ENCODE data around the gene KCTD1. TPM values are rescaled to one million over a fixed set of nuclear protein-coding genes. Genes with fewer than 3 reads are reported as not detected.

Gene KCTD1
- total and polyA plus RNA-seq, 2 donors (not counting 1 experiment from before 2014, with no cell fraction given): 2.3 to 5.0 TPM

GRCh38 chr18:26464128-26465011, 84.0 kb downstream of the KCTD1 start:
- Mint-ChIP-seq H3K4me3 (no peak overlapping the region), H3K9me3 (ENCODE audit: insufficient read depth) (no peaks in the 10 kb centered on the region), H3K4me1 (peaks cover 2% of the 10 kb centered on the region), H3K27ac (no peak overlapping the region), H3K27me3 (no peaks in the 10 kb centered on the region)
- Histone ChIP-seq H4K20me1 (ENCODE audit: control insufficient read depth, insufficient read depth, low read length, poor library complexity, severe bottlenecking) (no peaks in the 10 kb centered on the region), H3K4me2 (replicated peaks; ENCODE audit: low read depth, low read length, poor library complexity, severe bottlenecking) (no peak overlapping the region), H3K9ac (ENCODE audit: low read length) (no peak overlapping the region), H3K4me1 (ENCODE audit: control insufficient read depth in 2 of 2, insufficient read depth in 2 of 2, low read length in 2 of 2) (no peaks in the 10 kb centered on the region), H3K79me2 (ENCODE audit: control insufficient read depth, insufficient read depth, low read length) (no peaks in the 10 kb centered on the region), H3K4me3 (ENCODE audit: control extremely low read depth in 1 of 5, extremely low read depth in 1 of 5, insufficient read depth in 1 of 5, low read depth in 2 of 5, low read length in 4 of 5) (no peak overlapping the region), H3K36me3 (replicated peaks in 1 of 2; ENCODE audit: control extremely low read depth in 1 of 2, control insufficient read depth in 1 of 2, extremely low read depth in 1 of 2, insufficient read depth in 2 of 2, low read length in 1 of 2) (no peaks in the 10 kb centered on the region), H3K27ac (ENCODE audit: low read length in 2 of 2) (no peak overlapping the region), H2AFZ (ENCODE audit: insufficient read depth, low read depth, low read length, poor library complexity, severe bottlenecking) (no peak overlapping the region), H3K27me3 (replicated peaks in 1 of 4; ENCODE audit: control extremely low read depth in 1 of 4, control insufficient read depth in 3 of 4, insufficient read depth in 4 of 4, low read length in 3 of 4) (peaks cover 0 to 2% (median 0%) of the 10 kb centered on the region in 4 experiments), H3K9me3 (ENCODE audit: control extremely low read depth in 1 of 3, control insufficient read depth in 2 of 3, insufficient read depth in 1 of 3, low read length in 2 of 3) (no peaks in the 10 kb centered on the region)
- TF ChIP-seq CTCF (IDR thresholded peaks at IDR 0.05): no peak
- no peak for TF ChIP-seq EZH2 (IDR thresholded peaks at IDR 0.05; ENCODE audit: borderline replicate concordance, insufficient read depth, low read depth, low read length, poor library complexity, severe bottlenecking)
- 95% methylated on average over 9 of the region's 11 CpGs for WGBS (ENCODE audit: insufficient coverage)
- intact Hi-C loops (cut with micrococcal nuclease): no loop called here
- CTCF ChIA-PET: no interaction called here
- POLR2A ChIA-PET: no interaction called here
- ATAC-seq (ENCODE audit: low read depth) (no peak), DNase-seq (no peak)

- ChIA-PET CTCF (no interaction called here), POLR2A (no interaction called here)
- H3K27me3 Mint-ChIP-seq: no peaks in the 10 kb centered on the region
- H3K4me1 Mint-ChIP-seq: peaks cover 2% of the 10 kb centered on the region
- no peaks in the 10 kb centered on the region for H4K20me1 ChIP-seq (ENCODE audit: control insufficient read depth, insufficient read depth, low read length, poor library complexity, severe bottlenecking)
- H3K4me3 Mint-ChIP-seq: no peak overlapping the region
- H3K9me3 ChIP-seq (ENCODE audit: control extremely low read depth in 1 of 3, control insufficient read depth in 2 of 3, insufficient read depth in 1 of 3, low read length in 2 of 3): no peaks in the 10 kb centered on the region
- no peaks in the 10 kb centered on the region for H3K79me2 ChIP-seq (ENCODE audit: control insufficient read depth, insufficient read depth, low read length)
- H2AFZ ChIP-seq (ENCODE audit: insufficient read depth, low read depth, low read length, poor library complexity, severe bottlenecking): no peak overlapping the region
- ATAC-seq (ENCODE audit: low read depth): no peak
- 100% methylated on average over 4 of the region's 4 CpGs for WGBS (ENCODE audit: insufficient coverage)
- no peaks in the 10 kb centered on the region for H3K4me1 ChIP-seq (ENCODE audit: control insufficient read depth in 2 of 2, insufficient read depth in 2 of 2, low read length in 2 of 2)
- no peak overlapping the region for H3K4me3 ChIP-seq (ENCODE audit: control extremely low read depth in 1 of 5, extremely low read depth in 1 of 5, insufficient read depth in 1 of 5, low read depth in 2 of 5, low read length in 4 of 5)
- H3K27ac ChIP-seq (ENCODE audit: low read length in 2 of 2): no peak overlapping the region
- no peak overlapping the region for H3K27ac Mint-ChIP-seq
- H3K27me3 ChIP-seq (replicated peaks in 1 of 4; ENCODE audit: control extremely low read depth in 1 of 4, control insufficient read depth in 3 of 4, insufficient read depth in 4 of 4, low read length in 3 of 4): no peaks in the 10 kb centered on the region
- intact Hi-C loops (cut with micrococcal nuclease): no loop called here
- no peak overlapping the region for H3K9ac ChIP-seq (ENCODE audit: low read length)
- no peaks in the 10 kb centered on the region for H3K9me3 Mint-ChIP-seq (ENCODE audit: insufficient read depth)
- no peaks in the 10 kb centered on the region for H3K36me3 ChIP-seq (replicated peaks in 1 of 2; ENCODE audit: control extremely low read depth in 1 of 2, control insufficient read depth in 1 of 2, extremely low read depth in 1 of 2, insufficient read depth in 2 of 2, low read length in 1 of 2)
- no peak for DNase-seq
- TF ChIP-seq CTCF (IDR thresholded peaks at IDR 0.05) (no peak), EZH2 (IDR thresholded peaks at IDR 0.05; ENCODE audit: borderline replicate concordance, insufficient read depth, low read depth, low read length, poor library complexity, severe bottlenecking) (no peak)
- no peak overlapping the region for H3K4me2 ChIP-seq (replicated peaks; ENCODE audit: low read depth, low read length, poor library complexity, severe bottlenecking)
These were observed 86.0 kb downstream of the KCTD1 start for GRCh38 chr18:26462355-26462754.

All from B cell (primary cell).